ENCODE measurements around the gene PKHD1.
"Not testable (repeated sequence)": the region's sequence is repeated elsewhere in the genome, so short reads cannot be mapped to it uniquely, and the experiment has no call there.

PKHD1 gene

GRCh38 chr6:51910851-51911250 lies 176.6 kb downstream of the PKHD1 start:
- no peak for DNase-seq

GRCh38 chr6:51908243-51908642 lies 179.2 kb downstream of the PKHD1 start:
- DNase-seq = no peak

GRCh38 chr6:51901766-51902764 lies 185.3 kb downstream of the PKHD1 start:
- DNase-seq = no peak

GRCh38 chr6:51893366-51893765 lies 194.0 kb downstream of the PKHD1 start:
- no peak for DNase-seq

GRCh38 chr6:51892750-51893149 lies 194.7 kb downstream of the PKHD1 start:
- no peak for DNase-seq

- no peak for DNase-seq
Measured at GRCh38 chr6:51892339-51892738, 195.1 kb downstream of the PKHD1 start.

GRCh38 chr6:51891784-51892183 lies 195.6 kb downstream of the PKHD1 start:
- DNase-seq = no peak

GRCh38 chr6:51887859-51888258 lies 199.6 kb downstream of the PKHD1 start:
- DNase-seq = no peak

- no peak for DNase-seq
Measured at GRCh38 chr6:51885957-51886356, 201.5 kb downstream of the PKHD1 start.

GRCh38 chr6:51868591-51869355 lies 218.6 kb downstream of the PKHD1 start:
- DNase-seq = no peak

- no peak for DNase-seq
Measured at GRCh38 chr6:51866867-51867266, 220.5 kb downstream of the PKHD1 start.

- DNase-seq = no peak
Measured at GRCh38 chr6:51865996-51866395, 221.4 kb downstream of the PKHD1 start.

- no peak for DNase-seq
Measured at GRCh38 chr6:51865176-51865575, 222.2 kb downstream of the PKHD1 start.

GRCh38 chr6:51857134-51857533 lies 230.3 kb downstream of the PKHD1 start:
- DNase-seq = no peak

- DNase-seq = no peak
Measured at GRCh38 chr6:51856508-51856907, 230.9 kb downstream of the PKHD1 start.

- DNase-seq = no peak
Measured at GRCh38 chr6:51855310-51856082, 231.9 kb downstream of the PKHD1 start.

GRCh38 chr6:51854876-51855275 lies 232.5 kb downstream of the PKHD1 start:
- no peak for DNase-seq

- DNase-seq = no peak
Measured at GRCh38 chr6:51854347-51854746, 233.1 kb downstream of the PKHD1 start.

- DNase-seq = not testable (repeated sequence)
Measured at GRCh38 chr6:51853109-51853508, 234.3 kb downstream of the PKHD1 start.

GRCh38 chr6:51846531-51846930 lies 240.9 kb downstream of the PKHD1 start:
- no peak for DNase-seq

GRCh38 chr6:51844336-51844735 lies 243.1 kb downstream of the PKHD1 start:
- peak; percentile 7 for DNase-seq

GRCh38 chr6:51843456-51844056 lies 243.9 kb downstream of the PKHD1 start:
- DNase-seq = no peak

All from NCI-H1417 treated with DMSO at 0.1 percent for 48 hours (cell line).